ENCODE data around the gene GDF15. TPM values are rescaled to one million over a fixed set of nuclear protein-coding genes. Genes with fewer than 3 reads are reported as not detected.
A peak's percentile ranks its signal among the peaks of the same experiment; 100 is the strongest.

The GDF15 gene
- total RNA-seq, 1 experiment from 2014 or later = 27.3 TPM

GRCh38 chr19:18384775-18385174, 1.2 kb upstream of the GDF15 start:
- TF ChIP-seq MYBL2 (CRISPR knock-in tag; IDR thresholded peaks at IDR 0.05) (no peak), NFATC4 (CRISPR knock-in tag; IDR thresholded peaks at IDR 0.05) (no peak), CBFB (CRISPR knock-in tag; IDR thresholded peaks at IDR 0.05; ENCODE audit: low read depth) (no peak)
- H3K27me3 Mint-ChIP-seq (ENCODE audit: low read depth) = peaks cover 25% of the 10 kb centered on the region
- peak overlapping the region; percentile 82; the same call in 1 of the 2 replicates for H3K27ac Mint-ChIP-seq
- no peak overlapping the region for H3K4me3 Mint-ChIP-seq
- DNase-seq (ENCODE audit: low spot score) (no peak), ATAC-seq (no peak)
- ChIA-PET CTCF (interaction anchor here (1.9 kb wide), 1 partner anchor 106 kb away, joined by 17 read pairs; no protein-coding TSS in a partner anchor), POLR2A (interaction anchor here (1.3 kb wide), 1 partner anchor 26 kb away, joined by 4 read pairs; no protein-coding TSS in a partner anchor)
- H3K9me3 Mint-ChIP-seq = no peaks in the 10 kb centered on the region
- H3K36me3 Mint-ChIP-seq = peaks cover 8% of the 10 kb centered on the region
- peaks cover 37% of the 10 kb centered on the region for H3K4me1 Mint-ChIP-seq

GRCh38 chr19:18385359-18385674, 641 bp upstream of the GDF15 start:
- no peak for ATAC-seq
- H3K27ac Mint-ChIP-seq = peak overlapping the region; percentile 83

GRCh38 chr19:18386543-18387271, 749 bp downstream of the GDF15 start:
- no peak for DNase-seq (ENCODE audit: low spot score)
- Mint-ChIP-seq H3K36me3 (peaks cover 11% of the 10 kb centered on the region), H3K4me3 (peak overlapping the region; percentile 73), H3K27ac (no peak overlapping the region), H3K27me3 (ENCODE audit: low read depth) (peaks cover 32% of the 10 kb centered on the region), H3K9me3 (no peaks in the 10 kb centered on the region), H3K4me1 (peaks cover 32% of the 10 kb centered on the region)
- TF ChIP-seq USF1 (CRISPR knock-in tag; IDR thresholded peaks at IDR 0.05) = peak; percentile 30; the same call in 1 of the 2 replicates
- peak; percentile 29; the same call in 1 of the 2 replicates for TF ChIP-seq MAX (CRISPR knock-in tag; IDR thresholded peaks at IDR 0.05)
- TF ChIP-seq SP1 (CRISPR knock-in tag; conservative IDR thresholded peaks at IDR 0.05) = no peak
- peak; percentile 49; the same call in 1 of the 2 replicates for TF ChIP-seq ZNF532 (CRISPR knock-in tag; IDR thresholded peaks at IDR 0.05; ENCODE audit: borderline replicate concordance)
- TF ChIP-seq E2F1 (CRISPR knock-in tag; IDR thresholded peaks at IDR 0.05) = no peak
- no peak for TF ChIP-seq AR (CRISPR knock-in tag; IDR thresholded peaks at IDR 0.05)
- no peak; the same call in 1 of the 2 replicates for TF ChIP-seq RELA (CRISPR knock-in tag; IDR thresholded peaks at IDR 0.05; ENCODE audit: borderline replicate concordance)
- no peak for ATAC-seq
- CTCF ChIA-PET = interaction anchor here (0.7 to 4.5 kb wide), 13 partner anchors 10 to 420 kb away, joined by 3 to 94 read pairs (median 12); partner anchors contain the start of genes LRRC25 and SSBP4
- POLR2A ChIA-PET = interaction anchor here (1.0 to 1.7 kb wide), 4 partner anchors 12 to 181 kb away, joined by 4 to 13 read pairs (median 5); partner anchors contain the start of gene JUND

More at GRCh38 chr19:18385359-18385674, 641 bp upstream of the GDF15 start:
- H3K36me3 Mint-ChIP-seq = peaks cover 11% of the 10 kb centered on the region
- TF ChIP-seq MYBL2 (CRISPR knock-in tag; IDR thresholded peaks at IDR 0.05) (no peak), ZNF232 (CRISPR knock-in tag; IDR thresholded peaks at IDR 0.05) (no peak), ATF6 (CRISPR knock-in tag; IDR thresholded peaks at IDR 0.05) (no peak)
- H3K9me3 Mint-ChIP-seq = no peaks in the 10 kb centered on the region
- peaks cover 33% of the 10 kb centered on the region for H3K4me1 Mint-ChIP-seq
- no peak overlapping the region for H3K4me3 Mint-ChIP-seq
- ChIA-PET CTCF (interaction anchor here (0.6 to 4.5 kb wide), 35 partner anchors 9 to 191 kb away, joined by 3 to 94 read pairs (median 4); partner anchors contain the start of genes LRRC25, LSM4, RAB3A and SSBP4), POLR2A (interaction anchor here (0.5 to 1.7 kb wide), 8 partner anchors 11 to 931 kb away, joined by 3 to 13 read pairs (median 4); partner anchors contain the start of gene JUND)
- H3K27me3 Mint-ChIP-seq (ENCODE audit: low read depth) = peaks cover 29% of the 10 kb centered on the region
- no peak for DNase-seq (ENCODE audit: low spot score)

Data from WTC11 (cell line).